ENCODE measurements around the gene NEU3. TPM values are rescaled to one million over a fixed set of nuclear protein-coding genes. Genes with fewer than 3 reads are reported as not detected.
A peak's percentile ranks its signal among the peaks of the same experiment; 100 is the strongest.

Gene NEU3
- total RNA-seq, 1 experiment from 2014 or later, result 9.9 TPM

DNA sequence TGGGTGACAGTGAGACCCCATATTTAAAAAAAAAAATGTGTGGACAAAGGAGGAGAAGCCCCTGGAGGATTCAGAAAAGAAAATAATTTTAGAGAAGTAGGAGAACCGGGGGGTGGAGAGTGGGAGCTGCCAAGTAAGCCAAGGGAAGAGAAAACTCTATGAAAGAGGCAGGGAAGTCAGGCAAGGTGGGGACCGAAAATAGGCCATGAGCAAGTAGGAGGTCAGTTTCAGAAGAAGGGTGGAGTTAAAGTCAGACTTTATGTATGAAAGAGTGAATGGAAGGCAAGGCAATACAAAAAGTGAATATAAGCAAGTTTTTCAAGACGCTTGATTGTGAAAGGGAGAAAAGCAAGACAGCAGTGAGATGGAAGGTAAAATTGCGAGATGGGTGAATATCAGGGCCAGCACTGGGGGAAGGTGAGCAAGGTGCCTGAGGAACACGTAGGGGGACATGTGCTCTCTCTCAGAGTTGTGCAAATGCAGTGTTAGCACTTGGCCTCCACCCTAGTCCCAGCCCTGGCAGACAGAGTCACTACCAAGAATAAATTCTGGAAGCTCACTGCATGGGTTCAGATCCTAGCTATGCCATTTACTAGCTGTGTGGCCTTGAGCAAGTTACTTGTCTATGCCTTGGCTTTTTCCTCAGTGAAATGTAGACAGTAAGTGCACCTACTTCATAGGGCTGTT lies 46.5 kb upstream of the NEU3 start:
- Histone ChIP-seq H3K4me2 (no peak overlapping the region), H3K27ac (no peak overlapping the region), H3K36me3 (ENCODE audit: low read depth) (no peaks in the 10 kb centered on the region; the same call in 1 of the 2 replicates), H3K4me1 (replicated peaks; ENCODE audit: insufficient read depth) (no peaks in the 10 kb centered on the region), H3K4me3 (no peak overlapping the region), H2AFZ (no peak overlapping the region), H3K27me3 (ENCODE audit: insufficient read depth, low read depth) (no peaks in the 10 kb centered on the region), H3K9me2 (ENCODE audit: insufficient read depth) (no peaks in the 10 kb centered on the region), H3K9me3 (ENCODE audit: insufficient read depth, low read depth) (no peaks in the 10 kb centered on the region), H4K20me1 (ENCODE audit: insufficient read depth) (no peaks in the 10 kb centered on the region), H3K79me2 (ENCODE audit: low read depth) (peaks cover 4% of the 10 kb centered on the region), H3F3A (ENCODE audit: insufficient read depth, low read depth) (no peaks in the 10 kb centered on the region)
- TF ChIP-seq EZH2 (IDR thresholded peaks at IDR 0.05; ENCODE audit: low read depth) (no peak), CTCF (conservative IDR thresholded peaks at IDR 0.05) (no peak)
- no peak for DNase-seq
- ChIA-PET CTCF (no interaction called here), POLR2A (ENCODE audit: unreplicated experiment) (no interaction called here)
- no TSS peak for BruUV-seq (replicated peaks)
- intact Hi-C loops (cut with micrococcal nuclease; ENCODE audit: unreplicated experiment), result no loop called here

GRCh38 chr11:74948546-74948897 lies 40.2 kb upstream of the NEU3 start:
- POLR2A ChIA-PET (ENCODE audit: unreplicated experiment), result interaction anchor here (0.6 kb wide), 2 partner anchors 62 to 203 kb away, joined by 3 to 5 read pairs; no protein-coding TSS in a partner anchor
- Histone ChIP-seq H3K79me2 (ENCODE audit: low read depth) (peaks cover 63% of the 10 kb centered on the region), H3K27ac (peak overlapping the region; percentile 37; the same call in 1 of the 2 replicates), H3K9me3 (ENCODE audit: insufficient read depth, low read depth) (no peaks in the 10 kb centered on the region), H3K4me2 (peak overlapping the region; percentile 99), H2AFZ (peak overlapping the region; percentile 99), H3K36me3 (ENCODE audit: low read depth) (peaks cover 12% of the 10 kb centered on the region; the same call in 1 of the 2 replicates), H3K27me3 (ENCODE audit: insufficient read depth, low read depth) (no peaks in the 10 kb centered on the region), H3K9me2 (ENCODE audit: insufficient read depth) (no peaks in the 10 kb centered on the region), H3F3A (ENCODE audit: insufficient read depth, low read depth) (no peaks in the 10 kb centered on the region), H4K20me1 (ENCODE audit: insufficient read depth) (no peaks in the 10 kb centered on the region), H3K4me3 (peak overlapping the region; percentile 96), H3K4me1 (replicated peaks; ENCODE audit: insufficient read depth) (peaks cover 18% of the 10 kb centered on the region)
- TF ChIP-seq EZH2 (IDR thresholded peaks at IDR 0.05; ENCODE audit: low read depth) (no peak), CTCF (conservative IDR thresholded peaks at IDR 0.05) (no peak)
- BruUV-seq (replicated peaks), result TSS peak; percentile 80
- CTCF ChIA-PET, result no interaction called here
- intact Hi-C loops (cut with micrococcal nuclease; ENCODE audit: unreplicated experiment), result no loop called here
- DNase-seq, result peak in 1 of 2 experiments; percentile 39

DNA sequence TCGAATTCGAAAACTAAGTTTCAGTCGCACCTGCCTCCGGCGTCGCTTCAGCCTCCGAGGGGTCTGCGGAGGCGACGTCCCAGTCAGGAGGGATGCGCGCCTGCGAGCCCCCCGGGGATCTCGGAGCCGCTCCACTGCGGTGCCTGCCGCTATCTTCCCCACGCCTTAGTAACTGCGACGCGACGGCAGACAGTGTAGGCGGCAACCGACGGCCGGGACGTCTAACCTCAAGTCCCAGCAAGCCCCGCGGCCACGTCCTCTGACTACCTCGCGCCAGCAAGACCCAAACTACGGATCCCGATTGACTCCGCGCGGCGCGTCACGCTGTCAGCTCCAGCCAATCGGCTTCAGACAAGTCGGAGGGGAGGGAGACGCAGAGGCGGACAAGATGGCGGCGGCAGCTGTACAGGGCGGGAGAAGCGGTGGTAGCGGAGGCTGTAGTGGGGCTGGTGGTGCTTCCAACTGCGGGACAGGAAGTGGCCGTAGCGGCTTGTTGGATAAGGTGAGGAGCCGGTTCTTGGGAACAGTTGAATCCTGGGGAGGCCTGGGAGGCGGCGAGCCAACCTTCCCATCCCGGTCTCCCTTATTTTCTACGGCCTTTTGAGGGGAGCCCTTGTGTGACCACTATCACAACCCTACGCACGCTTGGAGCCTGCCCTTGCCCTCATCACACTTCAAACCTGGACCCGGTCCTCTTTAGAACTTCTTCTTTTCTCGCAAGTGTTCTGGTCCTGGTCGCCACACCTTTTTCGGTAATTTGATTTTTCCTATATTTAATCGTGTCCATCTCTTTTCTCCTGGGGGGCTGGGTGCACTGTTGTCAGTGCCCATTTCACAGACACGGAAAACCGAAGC lies 39.6 kb upstream of the NEU3 start, which contains the start of the genes SPCS2 and XRRA1:
TSS of gene SPCS2 (plus strand) at position 369 of the 855 bp plus-strand sequence. CDS start at position 389, 20 bp downstream.
TSS of gene XRRA1 (minus strand) at position 194 of the 855 bp plus-strand sequence. CDS start 8,213 bp downstream, outside the sequence.
- BruUV-seq (replicated peaks), result no TSS peak
- H3K4me1 ChIP-seq (replicated peaks; ENCODE audit: insufficient read depth), result peaks cover 18% of the 10 kb centered on the region
- no peaks in the 10 kb centered on the region for H3K9me3 ChIP-seq (ENCODE audit: insufficient read depth, low read depth)
- CTCF ChIA-PET, result no interaction called here
- DNase-seq, result peak; percentile 97 to 98
- H4K20me1 ChIP-seq (ENCODE audit: insufficient read depth), result peaks cover 5% of the 10 kb centered on the region
- H3F3A ChIP-seq (ENCODE audit: insufficient read depth, low read depth), result no peaks in the 10 kb centered on the region
- intact Hi-C loops (cut with micrococcal nuclease; ENCODE audit: unreplicated experiment), result no loop called here
- peaks cover 17% of the 10 kb centered on the region; the same call in 1 of the 2 replicates for H3K36me3 ChIP-seq (ENCODE audit: low read depth)
- POLR2A ChIA-PET (ENCODE audit: unreplicated experiment), result interaction anchor here (0.6 kb wide), 2 partner anchors 61 to 203 kb away, joined by 3 to 5 read pairs; no protein-coding TSS in a partner anchor
- peaks cover 69% of the 10 kb centered on the region for H3K79me2 ChIP-seq (ENCODE audit: low read depth)
- H3K27me3 ChIP-seq (ENCODE audit: insufficient read depth, low read depth), result no peaks in the 10 kb centered on the region
- TF ChIP-seq EZH2 (IDR thresholded peaks at IDR 0.05; ENCODE audit: low read depth) (no peak), CTCF (conservative IDR thresholded peaks at IDR 0.05) (no peak)
- H2AFZ ChIP-seq, result peak within 1 kb of the TSS; percentile 99
- H3K4me3 ChIP-seq, result peak within 1 kb of the TSS; percentile 96
- H3K9me2 ChIP-seq (ENCODE audit: insufficient read depth), result no peaks in the 10 kb centered on the region
- peak within 1 kb of the TSS; percentile 99 for H3K4me2 ChIP-seq
- peak within 1 kb of the TSS; percentile 58 for H3K27ac ChIP-seq

Data from PC-9 (cell line).